Adrenal gland (tissue), 12 donors: ENCODE results near the gene STARD9. TPM values are rescaled to one million over a fixed set of nuclear protein-coding genes. Genes with fewer than 3 reads are reported as not detected.

Source experiments
- DNase-seq, 7 donors: peaks; one replicate each; pipeline ENCODE4 v3.0.0-alpha.2; 2019 to 2020
- H3K27ac ChIP-seq, 5 donors: fragments of 200-600 bp; sonication (generic) in 4 of 5; 1 replicate in 3 of 5; 2 replicates in 2 of 5; pipeline versions ENCODE4 v1.5.1 to v1.8.0; 2016 to 2020; ENCODE audit warnings: mild to moderate bottlenecking in 1 of 5
- H3K27me3 ChIP-seq: fragments of 200-600 bp; 2 replicates; pipeline ENCODE4 v1.8.0; 2021
- H3K36me3 ChIP-seq, 2 donors: fragments of 200-600 bp; replicated peaks in 1 of 2; 1 replicate in 1 of 2; 2 replicates in 1 of 2; pipeline versions ENCODE4 v1.5.1 to v1.8.0; 2018 to 2022
- H3K4me1 ChIP-seq, 2 donors: fragments of 200-600 bp; replicated peaks in 1 of 2; 1 replicate in 1 of 2; 2 replicates in 1 of 2; pipeline versions ENCODE4 v1.5.1 to v1.8.0; 2018 to 2021
- H3K4me3 ChIP-seq, 4 donors: fragments of 200-600 bp; sonication (generic) in 3 of 4; one replicate each; pipeline ENCODE4 v1.5.1; 2016 to 2018
- H3K9me3 ChIP-seq, 3 donors: fragments of 200-600 bp; sonication (generic) in 1 of 3; replicated peaks in 1 of 3; 1 replicate in 2 of 3; 2 replicates in 1 of 3; pipeline versions ENCODE4 v1.5.1 to v1.8.0; 2016 to 2021
- CTCF ChIP-seq, 6 experiments: fragments of 450-650 bp in 4 of 6; fragments of 200-600 bp in 2 of 6; sonication (generic) in 1 of 6; IDR thresholded peaks; 1 replicate in 5 of 6; 2 replicates in 1 of 6; pipeline versions ENCODE4 v1.5.1 to v1.8.0; 2016 to 2021; ENCODE audit warnings: antibody characterized with exemption in 6 of 6, mild to moderate bottlenecking in 2 of 6, moderate library complexity in 1 of 6
- POLR2A ChIP-seq, 2 donors: fragments of 450-650 bp; IDR thresholded peaks; one replicate each; pipeline ENCODE4 v1.6.1; 2017; ENCODE audit warnings: antibody characterized with exemption in 2 of 2, mild to moderate bottlenecking in 2 of 2, moderate library complexity in 1 of 2
- WGBS, 4 donors: extraction: QIAGEN DNeasy Blood & Tissue Kit in 2 of 4; methylation state at CpG; one replicate each; pipeline versions ENCODE4 v1.1.5 to v1.1.7; 2013 to 2017; 5-methylcytosine and 5-hydroxymethylcytosine counted together
- intact Hi-C, 2 donors: fragments of 100-400 bp; cut with DNase I; formaldehyde crosslinking; loops; one replicate each; pipeline versions ENCODE4 v1.14.1 to v1.15.0; 2022 to 2023
- polyA plus RNA-seq, 3 donors: library from polyadenylated mRNA; stranded (reverse); fragments of 200-250 nt in 2 of 3; fragments of 350-450 nt in 1 of 3; fragmentation: Illumina TruSeq in 1 of 3; extraction: RNeasy Lipid Tissue Mini Kit (QIAGEN cat#74804) in 1 of 3; gene quantifications; one replicate each; pipeline ENCODE4 v1.2.3, GENCODE V29; 2013 to 2014
- total RNA-seq, 9 donors: library from RNA; depleted of rRNA in 4 of 9; stranded (reverse); fragments of >200 nt in 4 of 9; fragments of 120-200 nt in 1 of 9; fragmentation: NEBNext Ultra II Directional in 1 of 9; extraction: Animal tissue kit (Norgen Biotek cat#: 25700) in 1 of 9; gene quantifications; one replicate each; pipeline versions ENCODE4 v1.1.0 to v1.2.4, GENCODE V29; 2013 to 2023
- donor health status: healthy with polysubstance abuse.
- donor health status: Bipolar disorder and iron deficiency.
- donor health status: DM: yes; HTN: yes; CAD: no.
- donor health status: DM: no; HTN: no; CAD: no.
- donor health status: DM: no; HTN: no; CAD: no.
- donor health status: DM: yes; HTN: yes; CAD: no.

The STARD9 gene
- total and polyA plus RNA-seq, 12 donors: 0.71 to 8.7 (median 3.5) TPM

GRCh38 chr15:42628761-42629160 is 53.4 kb downstream of the STARD9 start:
- no peak overlapping the region for H3K27ac ChIP-seq
- no peaks in the 10 kb centered on the region for H3K4me1 ChIP-seq
- no peak overlapping the region for H3K4me3 ChIP-seq
- no peaks in the 10 kb centered on the region for H3K9me3 ChIP-seq
- intact Hi-C loops: no loop called here
- no peak for DNase-seq
- H3K36me3 ChIP-seq: no peaks in the 10 kb centered on the region
- H3K27me3 ChIP-seq: no peaks in the 10 kb centered on the region
- 89 to 97% (median 95%) methylated on average over 4 of the region's 4 CpGs for WGBS, 4 donors
- TF ChIP-seq POLR2A (IDR thresholded peaks at IDR 0.05) (no peak), CTCF (IDR thresholded peaks at IDR 0.05) (no peak)

GRCh38 chr15:42632105-42632675 is 56.8 kb downstream of the STARD9 start:
- H3K9me3 ChIP-seq: no peaks in the 10 kb centered on the region
- 89 to 96% (median 90%) methylated on average over 1 of the region's 1 CpG for WGBS, 4 donors
- no peaks in the 10 kb centered on the region for H3K36me3 ChIP-seq
- no peaks in the 10 kb centered on the region for H3K27me3 ChIP-seq
- intact Hi-C loops: no loop called here
- DNase-seq: no peak
- H3K4me1 ChIP-seq: no peaks in the 10 kb centered on the region
- TF ChIP-seq POLR2A (IDR thresholded peaks at IDR 0.05) (no peak), CTCF (IDR thresholded peaks at IDR 0.05) (no peak)
- no peak overlapping the region for H3K27ac ChIP-seq
- no peak overlapping the region for H3K4me3 ChIP-seq

- no peaks in the 10 kb centered on the region for H3K4me1 ChIP-seq
- TF ChIP-seq CTCF (IDR thresholded peaks at IDR 0.05): no peak
- no peak for TF ChIP-seq POLR2A (IDR thresholded peaks at IDR 0.05)
- H3K4me3 ChIP-seq: no peak overlapping the region
- H3K27me3 ChIP-seq: no peaks in the 10 kb centered on the region
- no peak for DNase-seq
- no peaks in the 10 kb centered on the region for H3K36me3 ChIP-seq
- 90 to 99% (median 96%) methylated on average over 4 of the region's 4 CpGs for WGBS, 4 donors
- no peak overlapping the region for H3K27ac ChIP-seq
- intact Hi-C loops: loop anchor here in 1 of 2 donors (10.0 kb wide), 1 partner anchor 165 kb away; no protein-coding TSS in a partner anchor
- H3K9me3 ChIP-seq: no peaks in the 10 kb centered on the region
These were observed 64.7 kb downstream of the STARD9 start for GRCh38 chr15:42640109-42640508.

GRCh38 chr15:42650208-42651066 is 75.0 kb downstream of the STARD9 start:
- intact Hi-C loops: loop anchor here in 1 of 2 donors (10.0 kb wide), 1 partner anchor 106 kb away; the partner anchor contains the start of genes HAUS2 and LRRC57
- Histone ChIP-seq H3K4me3 (no peak overlapping the region), H3K27ac (no peak overlapping the region), H3K4me1 (no peaks in the 10 kb centered on the region), H3K9me3 (no peaks in the 10 kb centered on the region), H3K36me3 (no peaks in the 10 kb centered on the region), H3K27me3 (no peaks in the 10 kb centered on the region)
- peak; percentile 65 to 88 (median 74) for DNase-seq
- WGBS, 4 donors: 48 to 56% (median 55%) methylated on average over 5 of the region's 5 CpGs
- TF ChIP-seq CTCF (IDR thresholded peaks at IDR 0.05) (peak; percentile 57 to 82 (median 74)), POLR2A (IDR thresholded peaks at IDR 0.05) (no peak)
